ENCODE measurements around the gene SERPINA1. TPM values are rescaled to one million over a fixed set of nuclear protein-coding genes. Genes with fewer than 3 reads are reported as not detected.
"Not testable (repeated sequence)": the region's sequence is repeated elsewhere in the genome, so short reads cannot be mapped to it uniquely, and the experiment has no call there.

Gene SERPINA1
- total and polyA plus RNA-seq, 2 donors (not counting 1 experiment from before 2014, with no cell fraction given): 0.39 TPM; not detected in 1

- Histone ChIP-seq H3K36me3 (ENCODE audit: control insufficient read depth, insufficient read depth, low read length) (no peaks in the 10 kb centered on the region), H3K9ac (ENCODE audit: insufficient read depth, low read length) (no peak overlapping the region), H3K4me1 (ENCODE audit: control insufficient read depth, extremely low read depth, insufficient read depth, low read length) (peaks cover 4% of the 10 kb centered on the region), H3K27ac (ENCODE audit: insufficient read depth, low read length) (no peak overlapping the region), H3K9me3 (ENCODE audit: control insufficient read depth, insufficient read depth, low read depth, low read length) (no peaks in the 10 kb centered on the region), H2AFZ (ENCODE audit: low read length) (no peak overlapping the region), H3K27me3 (ENCODE audit: control insufficient read depth, insufficient read depth, low read length) (no peaks in the 10 kb centered on the region), H4K20me1 (ENCODE audit: control insufficient read depth, extremely low read depth, insufficient read depth, low read length) (no peaks in the 10 kb centered on the region), H3K4me3 (replicated peaks in 1 of 4; ENCODE audit: control extremely low read depth in 1 of 4, insufficient read depth in 1 of 4, low read depth in 3 of 4, low read length in 4 of 4) (no peak overlapping the region), H3K79me2 (ENCODE audit: control insufficient read depth, insufficient read depth, low read length) (no peaks in the 10 kb centered on the region), H3K4me2 (ENCODE audit: extremely low read depth, insufficient read depth, low read length) (no peak overlapping the region)
- no peak for TF ChIP-seq EZH2 (IDR thresholded peaks at IDR 0.05; ENCODE audit: low read length, missing control alignments)
- no peak for DNase-seq (ENCODE audit: low read depth in 2 of 2)
Measured at GRCh38 chr14:94348836-94349235, 39.6 kb downstream of the SERPINA1 start.

GRCh38 chr14:94346841-94347240 is 41.6 kb downstream of the SERPINA1 start:
- no peak overlapping the region for H3K4me3 ChIP-seq (replicated peaks in 1 of 4; ENCODE audit: control extremely low read depth in 1 of 4, insufficient read depth in 1 of 4, low read depth in 3 of 4, low read length in 4 of 4)
- H3K4me1 ChIP-seq (ENCODE audit: control insufficient read depth, extremely low read depth, insufficient read depth, low read length): peaks cover 4% of the 10 kb centered on the region
- H3K9ac ChIP-seq (ENCODE audit: insufficient read depth, low read length): no peak overlapping the region
- H3K4me2 ChIP-seq (ENCODE audit: extremely low read depth, insufficient read depth, low read length): no peak overlapping the region
- no peaks in the 10 kb centered on the region for H3K36me3 ChIP-seq (ENCODE audit: control insufficient read depth, insufficient read depth, low read length)
- H4K20me1 ChIP-seq (ENCODE audit: control insufficient read depth, extremely low read depth, insufficient read depth, low read length): no peaks in the 10 kb centered on the region
- no peaks in the 10 kb centered on the region for H3K27me3 ChIP-seq (ENCODE audit: control insufficient read depth, insufficient read depth, low read length)
- no peak for DNase-seq (ENCODE audit: low read depth in 2 of 2)
- no peak for TF ChIP-seq CTCF (conservative IDR thresholded peaks at IDR 0.05 in 1 of 2, IDR thresholded peaks at IDR 0.05 in 1 of 2; ENCODE audit: low read depth in 1 of 2, low read length in 2 of 2)
- no peak for TF ChIP-seq EZH2 (IDR thresholded peaks at IDR 0.05; ENCODE audit: low read length, missing control alignments)
- no peak overlapping the region for H2AFZ ChIP-seq (ENCODE audit: low read length)
- no peaks in the 10 kb centered on the region for H3K9me3 ChIP-seq (ENCODE audit: control insufficient read depth, insufficient read depth, low read depth, low read length)
- H3K27ac ChIP-seq (ENCODE audit: insufficient read depth, low read length): no peak overlapping the region
- H3K79me2 ChIP-seq (ENCODE audit: control insufficient read depth, insufficient read depth, low read length): no peaks in the 10 kb centered on the region

- H3K9ac ChIP-seq (ENCODE audit: insufficient read depth, low read length); H3K36me3 ChIP-seq (ENCODE audit: control insufficient read depth, insufficient read depth, low read length); H3K27me3 ChIP-seq (ENCODE audit: control insufficient read depth, insufficient read depth, low read length); H3K79me2 ChIP-seq (ENCODE audit: control insufficient read depth, insufficient read depth, low read length); H3K27ac ChIP-seq (ENCODE audit: insufficient read depth, low read length); H4K20me1 ChIP-seq (ENCODE audit: control insufficient read depth, extremely low read depth, insufficient read depth, low read length); H2AFZ ChIP-seq (ENCODE audit: low read length); H3K4me3 ChIP-seq (replicated peaks in 1 of 4; ENCODE audit: control extremely low read depth in 1 of 4, insufficient read depth in 1 of 4, low read depth in 3 of 4, low read length in 4 of 4); H3K9me3 ChIP-seq (ENCODE audit: control insufficient read depth, insufficient read depth, low read depth, low read length); H3K4me2 ChIP-seq (ENCODE audit: extremely low read depth, insufficient read depth, low read length); H3K4me1 ChIP-seq (ENCODE audit: control insufficient read depth, extremely low read depth, insufficient read depth, low read length): not testable (repeated sequence)
- peak in 1 of 2 donors; percentile 25 for DNase-seq (ENCODE audit: low read depth in 2 of 2)
Measured at GRCh38 chr14:94346065-94346786, 42.2 kb downstream of the SERPINA1 start.

DNA sequence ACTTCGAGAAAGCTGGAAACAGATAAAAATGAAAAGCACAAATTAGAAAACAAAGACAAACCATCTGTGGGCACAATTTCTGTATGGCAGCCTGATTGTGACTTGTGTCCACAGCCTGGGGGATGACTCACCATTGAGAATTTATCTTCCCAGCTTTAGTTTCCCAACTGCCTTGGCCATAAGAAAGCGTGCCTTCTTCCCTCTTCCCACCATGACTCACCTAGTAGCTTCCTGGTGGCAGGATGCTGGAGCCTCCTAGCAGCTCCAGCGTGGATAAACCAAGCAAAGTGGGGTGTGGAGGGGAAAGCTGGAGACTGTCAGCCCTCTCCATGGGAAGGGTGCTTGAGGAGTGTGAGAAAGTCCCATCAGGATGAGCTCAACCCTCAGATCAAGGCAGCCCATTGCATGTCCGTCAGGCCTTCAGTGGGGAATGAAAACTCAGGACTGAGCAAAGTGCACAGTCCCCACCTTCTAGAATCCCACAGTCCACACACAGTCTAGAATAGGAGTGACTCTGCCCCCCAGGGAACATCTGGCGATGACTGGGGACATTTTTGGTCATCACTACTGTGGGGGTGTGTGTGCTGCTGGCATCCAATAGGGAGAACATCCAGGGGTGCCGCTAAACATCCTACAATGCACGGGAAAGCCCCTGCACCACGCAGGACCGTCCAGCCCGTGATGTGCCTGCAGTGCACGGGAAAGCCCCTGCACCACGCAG is 42.9 kb downstream of the SERPINA1 start:
- no peak overlapping the region for H2AFZ ChIP-seq (ENCODE audit: low read length)
- H3K79me2 ChIP-seq (ENCODE audit: control insufficient read depth, insufficient read depth, low read length): no peaks in the 10 kb centered on the region
- no peaks in the 10 kb centered on the region for H3K27me3 ChIP-seq (ENCODE audit: control insufficient read depth, insufficient read depth, low read length)
- peak overlapping the region; percentile 19 for H3K27ac ChIP-seq (ENCODE audit: insufficient read depth, low read length)
- peak; percentile 88 to 95 for DNase-seq (ENCODE audit: low read depth in 2 of 2)
- H3K9me3 ChIP-seq (ENCODE audit: control insufficient read depth, insufficient read depth, low read depth, low read length): no peaks in the 10 kb centered on the region
- H3K36me3 ChIP-seq (ENCODE audit: control insufficient read depth, insufficient read depth, low read length): no peaks in the 10 kb centered on the region
- H3K4me3 ChIP-seq (replicated peaks in 1 of 4; ENCODE audit: control extremely low read depth in 1 of 4, insufficient read depth in 1 of 4, low read depth in 3 of 4, low read length in 4 of 4): no peak overlapping the region
- H3K9ac ChIP-seq (ENCODE audit: insufficient read depth, low read length): no peak overlapping the region
- peaks cover 4% of the 10 kb centered on the region for H3K4me1 ChIP-seq (ENCODE audit: control insufficient read depth, extremely low read depth, insufficient read depth, low read length)
- H3K4me2 ChIP-seq (ENCODE audit: extremely low read depth, insufficient read depth, low read length): no peak overlapping the region
- no peaks in the 10 kb centered on the region for H4K20me1 ChIP-seq (ENCODE audit: control insufficient read depth, extremely low read depth, insufficient read depth, low read length)
- no peak for TF ChIP-seq EZH2 (IDR thresholded peaks at IDR 0.05; ENCODE audit: low read length, missing control alignments)
- TF ChIP-seq CTCF (conservative IDR thresholded peaks at IDR 0.05 in 1 of 2, IDR thresholded peaks at IDR 0.05 in 1 of 2; ENCODE audit: low read depth in 1 of 2, low read length in 2 of 2): no peak
